ENCODE measurements around the gene PHLPP2.
"Not testable (repeated sequence)": the region's sequence is repeated elsewhere in the genome, so short reads cannot be mapped to it uniquely, and the experiment has no call there.

Gene PHLPP2

GRCh38 chr16:71618429-71618828 lies 106.1 kb downstream of the PHLPP2 start:
- no peak for DNase-seq

GRCh38 chr16:71614956-71615355 lies 109.5 kb downstream of the PHLPP2 start:
- not testable (repeated sequence) for DNase-seq

GRCh38 chr16:71610936-71611871 lies 113.3 kb downstream of the PHLPP2 start:
- peak; percentile 69 for DNase-seq

- DNase-seq = no peak
Measured at GRCh38 chr16:71610447-71610846, 114.1 kb downstream of the PHLPP2 start.

- DNase-seq = no peak
Measured at GRCh38 chr16:71609066-71609465, 115.4 kb downstream of the PHLPP2 start.

DNA sequence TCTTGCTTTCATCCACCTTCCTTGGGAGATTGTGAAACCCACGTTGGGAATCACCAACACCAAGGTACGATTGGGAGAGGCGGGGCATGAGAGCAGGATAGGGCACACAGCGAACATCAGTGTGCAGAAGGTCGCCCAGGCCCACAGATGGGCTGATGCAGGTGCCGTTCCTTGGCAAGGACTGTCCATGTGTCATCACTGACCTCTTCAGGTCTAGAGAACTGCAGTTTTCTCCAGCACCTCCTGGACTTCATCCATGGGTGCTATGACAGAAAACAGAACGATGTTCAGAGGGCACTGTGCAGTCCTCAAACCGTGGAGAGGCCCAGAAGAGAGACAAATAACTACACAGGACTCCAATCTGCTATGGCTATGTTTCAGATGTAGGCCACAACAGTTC lies 123.7 kb downstream of the PHLPP2 start:
- DNase-seq = no peak

DNA sequence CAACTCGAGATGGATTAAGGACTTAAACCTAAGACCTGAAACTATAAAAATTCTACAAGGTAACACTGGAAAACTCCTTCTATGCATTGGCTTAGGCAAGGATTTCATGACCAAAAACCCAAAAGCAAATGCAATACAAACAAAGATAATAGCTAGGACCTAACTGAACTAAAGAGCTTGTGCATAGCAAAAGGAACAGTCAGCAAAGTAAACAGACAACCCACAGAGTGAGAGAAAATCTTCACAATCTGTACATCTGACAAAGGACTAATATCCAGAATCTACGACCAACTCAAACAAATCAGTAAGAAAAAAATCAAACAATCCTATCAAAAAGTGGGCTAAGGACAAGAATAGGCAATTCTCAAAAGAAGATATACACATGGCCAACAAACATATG lies 126.1 kb downstream of the PHLPP2 start:
- DNase-seq = not testable (repeated sequence)

DNA sequence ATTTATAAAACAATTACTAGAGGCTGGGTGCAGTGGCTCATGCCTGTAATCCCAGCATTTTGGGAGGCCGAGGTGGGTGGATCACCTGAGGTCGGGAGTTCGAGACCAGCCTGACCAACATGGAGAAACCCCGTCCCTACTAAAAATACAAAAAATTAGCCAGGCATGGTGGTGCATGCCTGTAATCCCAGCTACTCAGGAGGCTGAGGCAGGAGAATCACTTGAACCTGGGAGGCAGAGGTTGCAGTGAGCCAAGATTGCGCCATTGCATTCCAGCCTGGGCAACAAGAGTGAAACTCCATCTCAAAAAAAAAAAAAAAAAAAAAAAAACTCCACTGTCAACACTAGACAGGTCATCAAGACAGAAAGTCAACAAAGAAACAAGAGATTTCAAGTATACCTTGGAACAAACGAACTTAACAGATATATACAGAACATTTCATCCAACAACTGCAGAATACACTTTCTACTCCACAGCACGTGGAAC lies 129.1 kb downstream of the PHLPP2 start:
- DNase-seq = not testable (repeated sequence)

All from activated CD4-positive, alpha-beta T cell treated with anti-CD3 and anti-CD28 coated beads for 1 hour (primary cell).